GM23338 (cell line): Measurements from ENCODE around the gene PRIM1. TPM values are rescaled to one million over a fixed set of nuclear protein-coding genes. Genes with fewer than 3 reads are reported as not detected.

ENCODE experiments used
- ATAC-seq: fragments of 200-7000 bp; cut with Tn5 transposase; 3 replicates; pipeline ENCODE4 v1.9.1; 2020
- DNase-seq: peaks from one replicate; pipeline ENCODE4 v3.0.0-alpha.2; 2015; ENCODE audit warnings: low spot score
- H2AFZ ChIP-seq: fragments of 200-600 bp; sonication (generic); 2 replicates; pipeline ENCODE4 v1.8.0; 2016; ENCODE audit warnings: antibody characterized with exemption, mild to moderate bottlenecking, moderate library complexity
- H3F3A ChIP-seq: fragments of 200-600 bp; sonication (generic); replicated peaks from 2 replicates; pipeline ENCODE4 v1.8.0; 2017; ENCODE audit warnings: antibody characterized with exemption, mixed run types, low read depth
- H3K27ac ChIP-seq: fragments of 200-600 bp; sonication (generic); 2 replicates; pipeline ENCODE4 v1.6.1; 2016; ENCODE audit warnings: low read depth
- H3K27me3 ChIP-seq: fragments of 200-600 bp; sonication (generic); 2 replicates; pipeline ENCODE4 v1.8.0; 2016; ENCODE audit warnings: mild to moderate bottlenecking, mixed run types, moderate library complexity; ENCODE audit not compliant: insufficient read depth
- H3K36me3 ChIP-seq: fragments of 200-600 bp; sonication (generic); 2 replicates; pipeline ENCODE4 v1.8.0; 2016; ENCODE audit warnings: mild to moderate bottlenecking; ENCODE audit not compliant: insufficient read depth
- H3K4me1 ChIP-seq: fragments of 200-600 bp; sonication (generic); 2 replicates; pipeline ENCODE4 v1.8.0; 2016; ENCODE audit warnings: mild to moderate bottlenecking, moderate library complexity; ENCODE audit not compliant: insufficient read depth
- H3K4me2 ChIP-seq: fragments of 200-600 bp; sonication (generic); 2 replicates; pipeline ENCODE4 v1.7.1; 2017; ENCODE audit warnings: mixed run types
- H3K4me3 ChIP-seq: fragments of 200-600 bp; sonication (generic); 2 replicates; pipeline ENCODE4 v1.6.1; 2016; ENCODE audit warnings: mixed run types
- H3K79me2 ChIP-seq: fragments of 200-600 bp; sonication (generic); replicated peaks from 2 replicates; pipeline ENCODE4 v1.8.0; 2017; ENCODE audit warnings: mild to moderate bottlenecking; ENCODE audit not compliant: insufficient read depth
- H3K9me2 ChIP-seq: fragments of 200-600 bp; sonication (generic); 2 replicates; pipeline ENCODE4 v1.8.0; 2017; ENCODE audit not compliant: insufficient read depth
- H4K20me1 ChIP-seq: fragments of 200-600 bp; sonication (generic); replicated peaks from 2 replicates; pipeline ENCODE4 v1.8.0; 2017; ENCODE audit warnings: mild to moderate bottlenecking; ENCODE audit not compliant: insufficient read depth
- H3K27ac Mint-ChIP-seq: 2 replicates; pipeline ENCODE4 v1.8.0; 2020; ENCODE audit warnings: inconsistent platforms, mild to moderate bottlenecking, moderate library complexity, mixed read lengths
- H3K27me3 Mint-ChIP-seq: 3 replicates; pipeline ENCODE4 v1.8.0; 2022; ENCODE audit warnings: low read depth, mild to moderate bottlenecking, moderate library complexity, mixed read lengths, inconsistent platforms; ENCODE audit not compliant: insufficient read depth, poor library complexity
- H3K36me3 Mint-ChIP-seq: 3 replicates; pipeline ENCODE4 v1.8.0; 2021; ENCODE audit warnings: low read depth, mild to moderate bottlenecking, inconsistent platforms, moderate library complexity, mixed read lengths
- H3K4me1 Mint-ChIP-seq: 3 replicates; pipeline ENCODE4 v1.8.0; 2020; ENCODE audit warnings: mild to moderate bottlenecking, inconsistent platforms, mixed read lengths
- H3K4me3 Mint-ChIP-seq: 3 replicates; pipeline ENCODE4 v1.8.0; 2021; ENCODE audit warnings: moderate library complexity, mild to moderate bottlenecking, inconsistent platforms, mixed read lengths
- H3K9me3 Mint-ChIP-seq: 3 replicates; pipeline ENCODE4 v1.8.0; 2020; ENCODE audit warnings: moderate library complexity, mild to moderate bottlenecking, inconsistent platforms, mixed read lengths
- CREB1 ChIP-seq: fragments of 250-450 bp; sonication (Bioruptor Pico); IDR thresholded peaks from 2 replicates; pipeline ENCODE4 v1.5.0; 2020; ENCODE audit warnings: low read depth, mild to moderate bottlenecking, moderate library complexity
- EZH2 ChIP-seq: fragments of 200-600 bp; sonication (generic); IDR thresholded peaks from one replicate; pipeline ENCODE4 v1.8.0; 2017; ENCODE audit warnings: antibody characterized with exemption, mild to moderate bottlenecking, low read depth; ENCODE audit not compliant: unreplicated experiment
- EZH2phosphoT487 ChIP-seq: fragments of 200-600 bp; sonication (generic); IDR thresholded peaks from one replicate; pipeline ENCODE4 v1.8.1; 2018; ENCODE audit warnings: antibody characterized with exemption; ENCODE audit not compliant: unreplicated experiment
- JUNB ChIP-seq: IDR thresholded peaks from one replicate; pipeline ENCODE4 v1.6.1; 2016; ENCODE audit warnings: antibody characterized with exemption; ENCODE audit not compliant: unreplicated experiment
- NANOG ChIP-seq: IDR thresholded peaks from 2 replicates; pipeline ENCODE4 v1.6.1; 2016; ENCODE audit warnings: antibody characterized with exemption, borderline replicate concordance
- POLR2AphosphoS5 ChIP-seq: IDR thresholded peaks from 2 replicates; pipeline ENCODE4 v1.6.1; 2016; ENCODE audit warnings: antibody characterized with exemption, low read depth
- STAT1 ChIP-seq: IDR thresholded peaks from one replicate; pipeline ENCODE4 v1.6.1; 2016; ENCODE audit warnings: antibody characterized with exemption; ENCODE audit not compliant: unreplicated experiment
- ZNF114 ChIP-seq: fragments of 250-450 bp; sonication (Bioruptor Pico); IDR thresholded peaks from 2 replicates; pipeline ENCODE4 v1.5.0; 2020; ENCODE audit warnings: mild to moderate bottlenecking, moderate library complexity
- ZNF331 ChIP-seq: fragments of 250-450 bp; sonication (Bioruptor Pico); IDR thresholded peaks from 2 replicates; pipeline ENCODE4 v1.5.0; 2020; ENCODE audit warnings: low read depth, mild to moderate bottlenecking, moderate library complexity
- polyA plus RNA-seq: library from polyadenylated mRNA; unstranded; fragments of >200 nt; fragmentation: Nextera tagmentation; extraction: Ambion mirVana; gene quantifications from 2 replicates; pipeline ENCODE4 v1.2.1, GENCODE V29; 2016
- total RNA-seq: library from RNA; depleted of rRNA; stranded (reverse); fragments of >200 nt; shearing (Covaris generic); gene quantifications from 2 replicates; pipeline ENCODE4 v1.2.3, GENCODE V29; 2014
- TF ChIP-seq, protein P1 (sequence below): IDR thresholded peaks from 2 replicates; pipeline ENCODE4 v1.6.1; 2016; ENCODE audit warnings: antibody characterized with exemption
- TF ChIP-seq, protein P2 (sequence below): fragments of 250-450 bp; sonication (Bioruptor Pico); IDR thresholded peaks from 2 replicates; pipeline ENCODE4 v1.5.0; 2020; ENCODE audit warnings: mild to moderate bottlenecking, moderate library complexity
- TF ChIP-seq, protein P3 (sequence below): IDR thresholded peaks from one replicate; pipeline ENCODE4 v1.6.1; 2018; ENCODE audit warnings: antibody characterized with exemption; ENCODE audit not compliant: unreplicated experiment
- TF ChIP-seq, protein P4 (sequence below), 2 experiments: fragments of 200-600 bp in 1 of 2; sonication (generic) in 1 of 2; conservative IDR thresholded peaks; 2 replicates each; pipeline versions ENCODE4 v1.5.1 to v1.6.1; 2016 to 2017; ENCODE audit warnings: antibody characterized with exemption in 2 of 2, low read depth in 2 of 2, mild to moderate bottlenecking in 2 of 2, moderate library complexity in 1 of 2

Gene PRIM1
- total and polyA plus RNA-seq, 2 experiments from 2014 or later = 67.9 to 73.9 TPM

DNA sequence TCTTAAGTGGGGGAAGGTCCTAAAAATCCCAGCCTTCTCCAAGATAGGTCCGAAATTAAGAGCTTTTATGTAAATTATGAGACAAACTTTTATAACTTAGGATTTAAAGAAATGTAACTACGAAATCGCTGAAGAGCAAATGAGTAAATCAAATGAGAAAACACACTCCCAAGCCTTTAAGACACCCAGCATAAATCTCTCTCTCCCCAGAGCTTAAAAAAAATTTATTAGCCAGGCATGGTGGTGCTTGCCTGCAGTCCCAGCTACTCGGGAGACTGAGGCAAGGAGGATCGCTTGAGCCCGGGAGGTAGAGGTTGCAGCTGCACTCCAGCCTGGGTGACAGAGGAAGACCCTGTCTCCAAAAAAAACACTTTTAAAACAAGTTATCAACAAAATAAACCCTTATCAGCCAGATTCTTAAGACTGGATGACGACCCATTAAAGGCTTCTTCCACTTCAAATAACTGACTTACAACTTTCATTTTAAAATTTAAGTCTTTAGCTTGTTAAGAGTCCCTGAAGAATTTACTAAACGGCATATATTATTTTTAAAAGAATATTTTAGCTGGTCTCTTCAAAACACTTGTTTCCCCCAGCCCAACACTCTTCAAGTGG, 67.3 kb downstream of the PRIM1 start:
- Histone ChIP-seq H3K27ac (peak overlapping the region; percentile 17), H3K4me1 (peaks cover 30% of the 10 kb centered on the region), H2AFZ (no peak overlapping the region), H3K27me3 (no peaks in the 10 kb centered on the region), H3F3A (peaks cover 32% of the 10 kb centered on the region), H3K36me3 (peaks cover 9% of the 10 kb centered on the region; the same call in 1 of the 2 replicates), H3K9me2 (no peaks in the 10 kb centered on the region), H3K4me2 (peak overlapping the region; percentile 94), H3K4me3 (peak overlapping the region; percentile 98), H3K79me2 (peaks cover 81% of the 10 kb centered on the region), H4K20me1 (peaks cover 66% of the 10 kb centered on the region)
- peaks cover 32% of the 10 kb centered on the region for H3K27me3 Mint-ChIP-seq
- TF ChIP-seq, protein P1, sequence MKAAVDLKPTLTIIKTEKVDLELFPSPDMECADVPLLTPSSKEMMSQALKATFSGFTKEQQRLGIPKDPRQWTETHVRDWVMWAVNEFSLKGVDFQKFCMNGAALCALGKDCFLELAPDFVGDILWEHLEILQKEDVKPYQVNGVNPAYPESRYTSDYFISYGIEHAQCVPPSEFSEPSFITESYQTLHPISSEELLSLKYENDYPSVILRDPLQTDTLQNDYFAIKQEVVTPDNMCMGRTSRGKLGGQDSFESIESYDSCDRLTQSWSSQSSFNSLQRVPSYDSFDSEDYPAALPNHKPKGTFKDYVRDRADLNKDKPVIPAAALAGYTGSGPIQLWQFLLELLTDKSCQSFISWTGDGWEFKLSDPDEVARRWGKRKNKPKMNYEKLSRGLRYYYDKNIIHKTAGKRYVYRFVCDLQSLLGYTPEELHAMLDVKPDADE = no peak
- no peak for TF ChIP-seq CREB1 (CRISPR knock-in tag)
- no peak for TF ChIP-seq POLR2AphosphoS5
- TF ChIP-seq ZNF114 (CRISPR knock-in tag) = no peak
- no peak for TF ChIP-seq JUNB
- no peak for TF ChIP-seq ZNF331 (CRISPR knock-in tag)
- TF ChIP-seq, protein P2, sequence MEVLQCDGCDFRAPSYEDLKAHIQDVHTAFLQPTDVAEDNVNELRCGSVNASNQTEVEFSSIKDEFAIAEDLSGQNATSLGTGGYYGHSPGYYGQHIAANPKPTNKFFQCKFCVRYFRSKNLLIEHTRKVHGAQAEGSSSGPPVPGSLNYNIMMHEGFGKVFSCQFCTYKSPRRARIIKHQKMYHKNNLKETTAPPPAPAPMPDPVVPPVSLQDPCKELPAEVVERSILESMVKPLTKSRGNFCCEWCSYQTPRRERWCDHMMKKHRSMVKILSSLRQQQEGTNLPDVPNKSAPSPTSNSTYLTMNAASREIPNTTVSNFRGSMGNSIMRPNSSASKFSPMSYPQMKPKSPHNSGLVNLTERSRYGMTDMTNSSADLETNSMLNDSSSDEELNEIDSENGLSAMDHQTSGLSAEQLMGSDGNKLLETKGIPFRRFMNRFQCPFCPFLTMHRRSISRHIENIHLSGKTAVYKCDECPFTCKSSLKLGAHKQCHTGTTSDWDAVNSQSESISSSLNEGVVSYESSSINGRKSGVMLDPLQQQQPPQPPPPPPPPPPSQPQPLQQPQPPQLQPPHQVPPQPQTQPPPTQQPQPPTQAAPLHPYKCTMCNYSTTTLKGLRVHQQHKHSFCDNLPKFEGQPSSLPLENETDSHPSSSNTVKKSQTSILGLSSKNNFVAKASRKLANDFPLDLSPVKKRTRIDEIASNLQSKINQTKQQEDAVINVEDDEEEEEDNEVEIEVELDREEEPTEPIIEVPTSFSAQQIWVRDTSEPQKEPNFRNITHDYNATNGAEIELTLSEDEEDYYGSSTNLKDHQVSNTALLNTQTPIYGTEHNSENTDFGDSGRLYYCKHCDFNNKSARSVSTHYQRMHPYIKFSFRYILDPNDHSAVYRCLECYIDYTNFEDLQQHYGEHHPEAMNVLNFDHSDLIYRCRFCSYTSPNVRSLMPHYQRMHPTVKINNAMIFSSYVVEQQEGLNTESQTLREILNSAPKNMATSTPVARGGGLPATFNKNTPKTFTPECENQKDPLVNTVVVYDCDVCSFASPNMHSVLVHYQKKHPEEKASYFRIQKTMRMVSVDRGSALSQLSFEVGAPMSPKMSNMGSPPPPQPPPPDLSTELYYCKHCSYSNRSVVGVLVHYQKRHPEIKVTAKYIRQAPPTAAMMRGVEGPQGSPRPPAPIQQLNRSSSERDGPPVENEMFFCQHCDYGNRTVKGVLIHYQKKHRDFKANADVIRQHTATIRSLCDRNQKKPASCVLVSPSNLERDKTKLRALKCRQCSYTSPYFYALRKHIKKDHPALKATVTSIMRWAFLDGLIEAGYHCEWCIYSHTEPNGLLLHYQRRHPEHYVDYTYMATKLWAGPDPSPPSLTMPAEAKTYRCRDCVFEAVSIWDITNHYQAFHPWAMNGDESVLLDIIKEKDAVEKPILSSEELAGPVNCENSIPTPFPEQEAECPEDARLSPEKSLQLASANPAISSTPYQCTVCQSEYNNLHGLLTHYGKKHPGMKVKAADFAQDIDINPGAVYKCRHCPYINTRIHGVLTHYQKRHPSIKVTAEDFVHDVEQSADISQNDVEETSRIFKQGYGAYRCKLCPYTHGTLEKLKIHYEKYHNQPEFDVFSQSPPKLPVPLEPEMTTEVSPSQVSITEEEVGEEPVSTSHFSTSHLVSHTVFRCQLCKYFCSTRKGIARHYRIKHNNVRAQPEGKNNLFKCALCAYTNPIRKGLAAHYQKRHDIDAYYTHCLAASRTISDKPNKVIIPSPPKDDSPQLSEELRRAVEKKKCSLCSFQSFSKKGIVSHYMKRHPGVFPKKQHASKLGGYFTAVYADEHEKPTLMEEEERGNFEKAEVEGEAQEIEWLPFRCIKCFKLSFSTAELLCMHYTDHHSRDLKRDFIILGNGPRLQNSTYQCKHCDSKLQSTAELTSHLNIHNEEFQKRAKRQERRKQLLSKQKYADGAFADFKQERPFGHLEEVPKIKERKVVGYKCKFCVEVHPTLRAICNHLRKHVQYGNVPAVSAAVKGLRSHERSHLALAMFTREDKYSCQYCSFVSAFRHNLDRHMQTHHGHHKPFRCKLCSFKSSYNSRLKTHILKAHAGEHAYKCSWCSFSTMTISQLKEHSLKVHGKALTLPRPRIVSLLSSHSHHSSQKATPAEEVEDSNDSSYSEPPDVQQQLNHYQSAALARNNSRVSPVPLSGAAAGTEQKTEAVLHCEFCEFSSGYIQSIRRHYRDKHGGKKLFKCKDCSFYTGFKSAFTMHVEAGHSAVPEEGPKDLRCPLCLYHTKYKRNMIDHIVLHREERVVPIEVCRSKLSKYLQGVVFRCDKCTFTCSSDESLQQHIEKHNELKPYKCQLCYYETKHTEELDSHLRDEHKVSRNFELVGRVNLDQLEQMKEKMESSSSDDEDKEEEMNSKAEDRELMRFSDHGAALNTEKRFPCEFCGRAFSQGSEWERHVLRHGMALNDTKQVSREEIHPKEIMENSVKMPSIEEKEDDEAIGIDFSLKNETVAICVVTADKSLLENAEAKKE = no peak
- TF ChIP-seq, protein P3, sequence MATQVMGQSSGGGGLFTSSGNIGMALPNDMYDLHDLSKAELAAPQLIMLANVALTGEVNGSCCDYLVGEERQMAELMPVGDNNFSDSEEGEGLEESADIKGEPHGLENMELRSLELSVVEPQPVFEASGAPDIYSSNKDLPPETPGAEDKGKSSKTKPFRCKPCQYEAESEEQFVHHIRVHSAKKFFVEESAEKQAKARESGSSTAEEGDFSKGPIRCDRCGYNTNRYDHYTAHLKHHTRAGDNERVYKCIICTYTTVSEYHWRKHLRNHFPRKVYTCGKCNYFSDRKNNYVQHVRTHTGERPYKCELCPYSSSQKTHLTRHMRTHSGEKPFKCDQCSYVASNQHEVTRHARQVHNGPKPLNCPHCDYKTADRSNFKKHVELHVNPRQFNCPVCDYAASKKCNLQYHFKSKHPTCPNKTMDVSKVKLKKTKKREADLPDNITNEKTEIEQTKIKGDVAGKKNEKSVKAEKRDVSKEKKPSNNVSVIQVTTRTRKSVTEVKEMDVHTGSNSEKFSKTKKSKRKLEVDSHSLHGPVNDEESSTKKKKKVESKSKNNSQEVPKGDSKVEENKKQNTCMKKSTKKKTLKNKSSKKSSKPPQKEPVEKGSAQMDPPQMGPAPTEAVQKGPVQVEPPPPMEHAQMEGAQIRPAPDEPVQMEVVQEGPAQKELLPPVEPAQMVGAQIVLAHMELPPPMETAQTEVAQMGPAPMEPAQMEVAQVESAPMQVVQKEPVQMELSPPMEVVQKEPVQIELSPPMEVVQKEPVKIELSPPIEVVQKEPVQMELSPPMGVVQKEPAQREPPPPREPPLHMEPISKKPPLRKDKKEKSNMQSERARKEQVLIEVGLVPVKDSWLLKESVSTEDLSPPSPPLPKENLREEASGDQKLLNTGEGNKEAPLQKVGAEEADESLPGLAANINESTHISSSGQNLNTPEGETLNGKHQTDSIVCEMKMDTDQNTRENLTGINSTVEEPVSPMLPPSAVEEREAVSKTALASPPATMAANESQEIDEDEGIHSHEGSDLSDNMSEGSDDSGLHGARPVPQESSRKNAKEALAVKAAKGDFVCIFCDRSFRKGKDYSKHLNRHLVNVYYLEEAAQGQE = no peak
- TF ChIP-seq NANOG = no peak
- TF ChIP-seq EZH2 = no peak
- no peak for TF ChIP-seq STAT1
- TF ChIP-seq, protein P4, sequence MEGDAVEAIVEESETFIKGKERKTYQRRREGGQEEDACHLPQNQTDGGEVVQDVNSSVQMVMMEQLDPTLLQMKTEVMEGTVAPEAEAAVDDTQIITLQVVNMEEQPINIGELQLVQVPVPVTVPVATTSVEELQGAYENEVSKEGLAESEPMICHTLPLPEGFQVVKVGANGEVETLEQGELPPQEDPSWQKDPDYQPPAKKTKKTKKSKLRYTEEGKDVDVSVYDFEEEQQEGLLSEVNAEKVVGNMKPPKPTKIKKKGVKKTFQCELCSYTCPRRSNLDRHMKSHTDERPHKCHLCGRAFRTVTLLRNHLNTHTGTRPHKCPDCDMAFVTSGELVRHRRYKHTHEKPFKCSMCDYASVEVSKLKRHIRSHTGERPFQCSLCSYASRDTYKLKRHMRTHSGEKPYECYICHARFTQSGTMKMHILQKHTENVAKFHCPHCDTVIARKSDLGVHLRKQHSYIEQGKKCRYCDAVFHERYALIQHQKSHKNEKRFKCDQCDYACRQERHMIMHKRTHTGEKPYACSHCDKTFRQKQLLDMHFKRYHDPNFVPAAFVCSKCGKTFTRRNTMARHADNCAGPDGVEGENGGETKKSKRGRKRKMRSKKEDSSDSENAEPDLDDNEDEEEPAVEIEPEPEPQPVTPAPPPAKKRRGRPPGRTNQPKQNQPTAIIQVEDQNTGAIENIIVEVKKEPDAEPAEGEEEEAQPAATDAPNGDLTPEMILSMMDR (conservative IDR thresholded peaks at IDR 0.05; ENCODE audit: low read depth in 2 of 2) = no peak
- no peak for TF ChIP-seq EZH2phosphoT487
- no peak for ATAC-seq
- H3K36me3 Mint-ChIP-seq = peaks cover 66% of the 10 kb centered on the region
- H3K4me3 Mint-ChIP-seq = peak overlapping the region; percentile 100
- peaks cover 3% of the 10 kb centered on the region; the same call in 1 of the 3 replicates for H3K9me3 Mint-ChIP-seq
- peak overlapping the region; percentile 73 for H3K27ac Mint-ChIP-seq
- peaks cover 19% of the 10 kb centered on the region for H3K4me1 Mint-ChIP-seq
- DNase-seq = no peak
